Breast epithelium (tissue), 4 donors: ENCODE data around the gene LRRC8C. TPM values are rescaled to one million over a fixed set of nuclear protein-coding genes. Genes with fewer than 3 reads are reported as not detected.

ENCODE experiments used
- DNase-seq, 2 donors: peaks; one replicate each; pipeline ENCODE4 v3.0.0-alpha.2; 2019; ENCODE audit warnings: low spot score in 2 of 2
- H3K27ac ChIP-seq, 2 donors: fragments of 200-600 bp; sonication (generic) in 1 of 2; one replicate each; pipeline ENCODE4 v1.5.1; 2016 to 2019; ENCODE audit warnings: mild to moderate bottlenecking in 1 of 2
- H3K27me3 ChIP-seq, 2 donors: fragments of 200-600 bp; sonication (generic) in 1 of 2; one replicate each; pipeline versions ENCODE4 v1.5.1 to v1.6.0; 2017 to 2019; ENCODE audit warnings: control low read depth in 1 of 2, mild to moderate bottlenecking in 1 of 2
- H3K36me3 ChIP-seq: fragments of 200-600 bp; one replicate; pipeline ENCODE4 v1.5.1; 2019
- H3K4me1 ChIP-seq, 2 donors: fragments of 200-600 bp; sonication (generic); one replicate each; pipeline ENCODE4 v1.5.1; 2016 to 2019; ENCODE audit warnings: control low read depth in 1 of 2
- H3K4me3 ChIP-seq, 3 donors: fragments of 200-600 bp; sonication (generic); 1 replicate in 2 of 3; 2 replicates in 1 of 3; pipeline ENCODE4 v1.5.1; 2016 to 2019; ENCODE audit warnings: mild to moderate bottlenecking in 3 of 3, moderate library complexity in 2 of 3
- H3K9me3 ChIP-seq, 2 donors: fragments of 200-600 bp; sonication (generic) in 1 of 2; one replicate each; pipeline ENCODE4 v1.5.1; 2016 to 2019; ENCODE audit warnings: control low read depth in 1 of 2
- POLR2A ChIP-seq: fragments of 450-650 bp; IDR thresholded peaks from one replicate; pipeline ENCODE4 v1.6.1; 2016; ENCODE audit warnings: antibody characterized with exemption, mild to moderate bottlenecking, moderate library complexity
- POLR2AphosphoS5 ChIP-seq, 3 donors: sonication (generic); formaldehyde crosslinking; IDR thresholded peaks; one replicate each; pipeline ENCODE4 v1.6.1; 2017; ENCODE audit warnings: antibody characterized with exemption in 3 of 3
- intact Hi-C: fragments of 100-400 bp; cut with DNase I; formaldehyde crosslinking; loops from one replicate; pipeline ENCODE4 v1.15.1; 2023; ENCODE audit warnings: low total_unique reads
- total RNA-seq, 3 donors: library from RNA; depleted of rRNA; stranded (reverse); fragments of >200 nt; gene quantifications; one replicate each; pipeline ENCODE4 v1.1.0, GENCODE V29; 2016
- TF ChIP-seq, protein P1 (sequence below), 3 donors: fragments of 450-650 bp; IDR thresholded peaks; one replicate each; pipeline ENCODE4 v1.5.1; 2016 to 2017; ENCODE audit warnings: antibody characterized with exemption in 3 of 3, mild to moderate bottlenecking in 3 of 3, moderate library complexity in 3 of 3

LRRC8C gene
- total RNA-seq, 3 donors from 2014 or later, result 10.8 to 14.6 (median 12.9) TPM

DNA sequence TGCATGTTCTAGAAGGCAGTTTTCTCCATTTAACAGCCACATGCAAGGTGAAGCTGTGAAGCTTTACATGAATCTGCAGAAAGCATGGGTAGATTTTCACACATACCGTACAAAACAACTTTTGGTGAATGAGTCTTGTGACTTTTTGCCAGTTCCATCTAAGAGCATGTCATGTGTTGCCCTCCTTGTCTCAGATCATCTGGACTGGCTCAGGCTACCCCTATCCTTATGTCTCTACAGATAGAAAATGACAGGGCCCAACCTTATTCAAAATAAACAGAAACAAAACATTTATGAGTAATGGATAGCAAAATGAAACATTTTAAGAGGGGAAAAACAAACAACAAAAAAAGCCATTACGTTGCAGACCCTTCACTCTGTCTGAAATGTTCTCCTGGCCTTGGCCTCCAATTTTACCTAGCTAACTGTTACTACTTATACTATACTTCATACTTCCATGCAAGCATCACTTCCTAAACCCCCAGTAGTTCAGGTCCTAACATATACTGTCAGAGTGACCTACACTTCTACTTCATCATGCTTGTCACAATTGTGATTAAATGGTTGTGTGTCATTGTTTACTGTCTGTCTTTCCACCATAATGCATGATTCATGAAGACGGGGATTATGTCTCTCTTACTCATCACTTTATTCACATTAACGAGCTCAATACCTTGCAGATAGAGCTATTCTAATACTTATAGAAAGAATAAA is 39.0 kb downstream of the LRRC8C start:
- intact Hi-C loops, result no loop called here
- TF ChIP-seq POLR2AphosphoS5 (IDR thresholded peaks at IDR 0.05) (no peak), POLR2A (no peak)
- TF ChIP-seq, protein P1, sequence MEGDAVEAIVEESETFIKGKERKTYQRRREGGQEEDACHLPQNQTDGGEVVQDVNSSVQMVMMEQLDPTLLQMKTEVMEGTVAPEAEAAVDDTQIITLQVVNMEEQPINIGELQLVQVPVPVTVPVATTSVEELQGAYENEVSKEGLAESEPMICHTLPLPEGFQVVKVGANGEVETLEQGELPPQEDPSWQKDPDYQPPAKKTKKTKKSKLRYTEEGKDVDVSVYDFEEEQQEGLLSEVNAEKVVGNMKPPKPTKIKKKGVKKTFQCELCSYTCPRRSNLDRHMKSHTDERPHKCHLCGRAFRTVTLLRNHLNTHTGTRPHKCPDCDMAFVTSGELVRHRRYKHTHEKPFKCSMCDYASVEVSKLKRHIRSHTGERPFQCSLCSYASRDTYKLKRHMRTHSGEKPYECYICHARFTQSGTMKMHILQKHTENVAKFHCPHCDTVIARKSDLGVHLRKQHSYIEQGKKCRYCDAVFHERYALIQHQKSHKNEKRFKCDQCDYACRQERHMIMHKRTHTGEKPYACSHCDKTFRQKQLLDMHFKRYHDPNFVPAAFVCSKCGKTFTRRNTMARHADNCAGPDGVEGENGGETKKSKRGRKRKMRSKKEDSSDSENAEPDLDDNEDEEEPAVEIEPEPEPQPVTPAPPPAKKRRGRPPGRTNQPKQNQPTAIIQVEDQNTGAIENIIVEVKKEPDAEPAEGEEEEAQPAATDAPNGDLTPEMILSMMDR (IDR thresholded peaks at IDR 0.05), result no peak
- DNase-seq, result no peak
- H3K36me3 ChIP-seq, result no peaks in the 10 kb centered on the region
- no peak overlapping the region for H3K4me3 ChIP-seq
- H3K4me1 ChIP-seq, result no peaks in the 10 kb centered on the region
- no peaks in the 10 kb centered on the region for H3K27me3 ChIP-seq
- no peaks in the 10 kb centered on the region for H3K9me3 ChIP-seq
- no peak overlapping the region for H3K27ac ChIP-seq

DNA sequence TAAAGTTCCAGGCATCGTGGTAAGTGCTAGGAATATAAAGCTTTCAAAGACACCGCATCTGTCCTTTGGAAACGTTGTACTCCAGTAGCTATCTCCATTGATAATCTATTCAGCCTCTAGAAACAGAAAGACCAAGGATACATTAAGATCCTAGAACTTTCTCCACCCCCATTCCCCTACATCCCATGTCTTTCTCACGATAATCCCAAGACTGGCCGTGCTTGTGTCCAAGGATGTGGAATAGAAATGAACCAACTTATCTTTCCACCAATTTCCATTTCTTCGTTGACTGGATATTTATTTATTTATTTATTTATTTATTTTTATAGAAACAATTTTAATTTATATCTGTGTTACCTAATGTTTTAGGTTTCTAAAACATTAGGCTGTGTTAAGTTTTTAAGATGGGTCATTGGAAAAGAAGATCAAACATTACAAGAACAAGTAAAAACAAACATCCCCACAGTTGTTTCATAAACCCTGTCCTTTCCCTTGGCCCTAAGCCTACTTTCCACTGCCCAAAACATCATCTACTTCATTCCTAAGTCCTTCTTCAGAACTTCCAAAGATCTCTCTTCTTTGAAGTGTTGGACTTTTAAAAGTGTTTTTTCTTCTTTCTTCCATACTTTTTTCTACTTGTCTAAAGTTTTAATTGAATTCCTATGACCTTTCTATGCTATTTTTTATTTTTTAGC is 39.7 kb downstream of the LRRC8C start:
- intact Hi-C loops, result no loop called here
- Histone ChIP-seq H3K27me3 (no peaks in the 10 kb centered on the region), H3K4me3 (no peak overlapping the region), H3K27ac (no peak overlapping the region), H3K36me3 (no peaks in the 10 kb centered on the region), H3K4me1 (no peaks in the 10 kb centered on the region), H3K9me3 (no peaks in the 10 kb centered on the region)
- DNase-seq, result no peak
- TF ChIP-seq POLR2A (no peak), POLR2AphosphoS5 (IDR thresholded peaks at IDR 0.05) (no peak)
- TF ChIP-seq, protein P1 (IDR thresholded peaks at IDR 0.05), result no peak

DNA sequence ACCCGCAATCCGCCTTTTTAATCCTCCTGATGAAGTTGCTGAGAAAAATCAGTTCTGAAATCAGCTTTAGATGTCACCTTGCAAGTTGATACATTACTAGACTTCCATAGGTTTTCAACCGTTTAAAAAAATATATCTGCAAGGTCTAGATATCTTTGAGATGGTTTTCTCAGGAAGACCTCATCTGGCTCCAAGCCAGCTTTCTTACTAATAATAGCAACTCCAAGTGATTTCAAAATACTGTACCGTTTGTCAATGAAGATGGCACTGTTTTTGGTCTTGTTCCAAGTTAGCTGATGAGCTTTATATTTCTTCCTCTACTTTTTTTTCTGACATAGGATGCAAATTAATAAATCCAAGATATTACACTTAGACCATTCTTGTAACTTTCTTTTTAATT is 40.3 kb downstream of the LRRC8C start:
- no peaks in the 10 kb centered on the region for H3K9me3 ChIP-seq
- H3K27me3 ChIP-seq, result no peaks in the 10 kb centered on the region
- no peak overlapping the region for H3K4me3 ChIP-seq
- H3K27ac ChIP-seq, result no peak overlapping the region
- intact Hi-C loops, result no loop called here
- no peaks in the 10 kb centered on the region for H3K4me1 ChIP-seq
- no peak for DNase-seq
- TF ChIP-seq, protein P1 (IDR thresholded peaks at IDR 0.05), result no peak
- TF ChIP-seq POLR2A (no peak), POLR2AphosphoS5 (IDR thresholded peaks at IDR 0.05) (no peak)
- H3K36me3 ChIP-seq, result no peaks in the 10 kb centered on the region

DNA sequence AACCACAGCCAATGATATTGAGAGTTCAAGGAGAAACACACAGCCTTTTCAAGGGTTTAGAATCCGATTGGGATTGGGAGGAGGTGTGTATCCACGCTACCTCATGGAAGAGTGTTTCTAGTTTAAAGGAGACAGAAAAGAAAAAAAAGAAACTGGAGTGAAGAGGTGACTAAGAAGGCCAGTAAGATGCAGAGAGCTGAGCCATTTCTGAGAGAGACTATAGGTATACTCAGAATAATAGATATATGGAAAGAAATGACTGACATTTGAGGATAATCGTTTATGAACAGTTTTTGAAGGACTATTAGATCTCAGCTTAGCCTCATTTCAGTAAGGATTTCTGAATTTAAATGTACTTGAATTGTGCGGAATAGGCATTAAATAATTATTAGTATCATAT is 42.8 kb downstream of the LRRC8C start:
- Histone ChIP-seq H3K36me3 (no peaks in the 10 kb centered on the region), H3K4me1 (no peaks in the 10 kb centered on the region), H3K27ac (no peak overlapping the region), H3K4me3 (no peak overlapping the region), H3K9me3 (no peaks in the 10 kb centered on the region), H3K27me3 (no peaks in the 10 kb centered on the region)
- intact Hi-C loops, result no loop called here
- TF ChIP-seq, protein P1 (IDR thresholded peaks at IDR 0.05), result no peak
- TF ChIP-seq POLR2A (no peak), POLR2AphosphoS5 (IDR thresholded peaks at IDR 0.05) (no peak)
- DNase-seq, result no peak

DNA sequence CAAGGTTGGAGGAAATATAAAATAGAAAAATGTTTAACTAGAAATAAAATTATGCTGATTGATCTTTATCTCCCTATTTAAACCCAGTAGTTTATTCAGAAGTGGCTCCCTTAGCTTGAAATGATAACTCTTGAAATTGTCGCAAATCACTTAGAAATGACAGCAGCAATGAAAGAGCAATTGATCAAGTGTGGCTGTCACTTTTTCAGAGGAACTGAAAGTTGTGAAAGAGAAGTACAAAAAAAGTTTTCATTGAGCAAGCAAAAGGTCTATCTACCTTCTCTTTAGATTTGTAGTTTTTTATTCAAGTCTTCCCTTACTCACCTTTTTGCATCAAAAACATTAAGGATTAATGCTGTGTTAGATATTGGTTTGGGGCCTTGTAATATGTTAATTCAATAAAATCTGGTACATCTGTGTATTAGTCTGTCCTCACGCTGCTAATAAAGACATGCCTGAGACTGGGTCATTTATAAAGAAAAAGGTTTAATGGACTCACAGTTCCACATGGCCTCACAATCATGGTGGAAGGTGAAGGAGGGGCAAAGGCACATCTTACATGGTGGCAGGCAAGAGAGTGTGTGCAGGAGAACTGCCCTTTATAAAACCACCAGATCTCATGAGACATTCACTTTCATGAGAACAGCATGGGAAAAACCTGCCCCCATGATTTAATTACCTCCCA is 48.3 kb downstream of the LRRC8C start:
- Histone ChIP-seq H3K4me1 (no peaks in the 10 kb centered on the region), H3K36me3 (no peaks in the 10 kb centered on the region), H3K27me3 (no peaks in the 10 kb centered on the region), H3K27ac (no peak overlapping the region), H3K9me3 (no peaks in the 10 kb centered on the region), H3K4me3 (no peak overlapping the region)
- no peak for DNase-seq
- intact Hi-C loops, result no loop called here
- TF ChIP-seq POLR2A (no peak), POLR2AphosphoS5 (IDR thresholded peaks at IDR 0.05) (no peak)
- TF ChIP-seq, protein P1 (IDR thresholded peaks at IDR 0.05), result no peak
